SIG-M5 treated with dmso at 0.1 percent for 504 hours (cell line): ENCODE results near the gene KCNE3.
"Not testable (repeated sequence)": the region's sequence is repeated elsewhere in the genome, so short reads cannot be mapped to it uniquely, and the experiment has no call there.

Experiments
- DNase-seq: peaks from one replicate; lab custom pipeline; 2025; ENCODE audit not compliant: unreplicated experiment; lab: John Stamatoyannopoulos, UW

KCNE3 gene

DNA sequence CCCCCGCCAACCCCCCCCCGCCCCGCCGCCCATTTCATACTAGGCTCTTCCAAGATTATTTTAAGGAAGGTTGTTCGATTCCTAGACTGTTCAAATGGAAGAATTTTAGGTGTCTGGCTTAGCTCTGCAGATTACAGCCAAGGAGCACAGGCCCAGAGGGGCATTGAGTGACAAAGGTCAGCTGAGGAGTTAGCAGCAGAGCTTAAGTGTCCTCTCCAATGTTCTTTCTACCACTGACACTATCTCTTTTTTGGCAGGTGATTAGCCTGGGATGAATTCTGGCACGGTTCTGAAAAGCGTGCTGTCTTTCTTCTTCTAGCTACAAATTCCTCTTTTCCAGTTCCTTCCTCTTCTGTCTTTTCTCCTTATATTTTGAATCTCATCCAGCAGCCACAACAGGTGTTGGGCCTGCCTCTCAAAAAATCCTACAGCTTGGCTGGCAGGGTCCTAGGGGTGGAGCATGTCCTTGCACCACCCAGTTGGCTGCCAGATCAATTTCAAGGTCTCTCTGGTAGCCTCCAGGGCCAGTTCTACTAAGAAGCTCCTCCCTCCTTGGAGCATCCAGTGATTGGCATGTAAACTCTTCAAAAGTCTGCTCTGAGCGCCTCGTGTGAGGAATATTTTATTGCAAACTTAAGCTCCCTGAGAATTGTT lies 23.0 kb downstream of the KCNE3 start:
- DNase-seq = no peak

DNA sequence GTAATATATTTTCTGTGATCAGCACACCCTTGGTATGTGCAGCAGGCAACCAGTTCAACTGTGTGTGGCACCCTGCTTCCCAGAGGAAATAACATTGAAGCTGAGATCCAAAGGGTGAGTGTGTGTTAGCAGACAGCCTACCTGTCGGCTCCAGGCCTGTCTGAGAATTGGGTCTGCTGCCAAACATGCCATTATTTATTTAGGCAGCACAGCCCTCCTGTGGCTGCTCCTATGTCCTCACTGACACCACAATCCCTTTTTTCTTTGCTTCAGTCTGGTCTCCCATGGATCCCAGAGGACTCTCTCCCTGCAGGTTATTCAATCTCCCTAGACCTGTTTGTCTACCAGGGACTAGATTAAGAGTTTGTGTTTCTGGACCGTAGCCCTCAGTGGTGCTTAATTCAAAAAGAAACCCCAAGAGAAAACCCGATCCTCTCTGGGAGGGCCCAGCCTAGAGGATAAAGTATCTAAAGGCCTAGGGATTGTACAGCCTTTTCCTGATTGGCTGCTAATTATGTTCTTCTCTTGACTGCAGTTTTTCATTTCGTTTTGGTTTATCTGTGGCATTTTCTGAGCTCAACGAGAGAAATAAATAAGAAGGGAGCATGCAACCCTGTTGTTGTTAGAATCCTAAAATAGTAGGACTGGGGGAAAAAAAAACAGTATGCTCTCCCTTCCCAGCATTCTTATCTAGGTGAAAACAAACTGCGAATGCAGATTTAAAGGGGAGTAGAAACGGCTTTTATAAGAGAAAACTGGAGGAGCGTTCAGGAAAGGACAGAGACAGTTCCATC lies 24.1 kb downstream of the KCNE3 start:
- peak; percentile 30 for DNase-seq

DNA sequence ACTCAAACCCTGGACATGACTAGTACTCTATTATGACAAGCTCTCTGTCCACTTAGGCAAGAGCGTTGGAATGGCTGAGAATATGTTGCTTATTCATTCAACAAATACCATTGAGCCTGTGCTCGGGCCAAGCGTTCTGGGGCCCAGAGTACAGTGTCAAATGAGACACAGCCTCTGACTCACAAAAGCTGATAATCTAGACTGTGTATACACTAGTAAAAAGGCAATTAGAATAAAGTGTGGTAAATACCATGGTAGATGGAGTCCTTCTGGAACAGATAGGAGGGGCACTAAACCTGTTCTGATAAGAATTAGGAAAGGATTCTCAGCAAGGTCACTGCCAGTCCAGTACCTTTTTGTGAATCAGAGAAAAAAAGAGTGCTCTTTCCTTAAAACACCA lies 24.7 kb downstream of the KCNE3 start:
- no peak for DNase-seq

DNA sequence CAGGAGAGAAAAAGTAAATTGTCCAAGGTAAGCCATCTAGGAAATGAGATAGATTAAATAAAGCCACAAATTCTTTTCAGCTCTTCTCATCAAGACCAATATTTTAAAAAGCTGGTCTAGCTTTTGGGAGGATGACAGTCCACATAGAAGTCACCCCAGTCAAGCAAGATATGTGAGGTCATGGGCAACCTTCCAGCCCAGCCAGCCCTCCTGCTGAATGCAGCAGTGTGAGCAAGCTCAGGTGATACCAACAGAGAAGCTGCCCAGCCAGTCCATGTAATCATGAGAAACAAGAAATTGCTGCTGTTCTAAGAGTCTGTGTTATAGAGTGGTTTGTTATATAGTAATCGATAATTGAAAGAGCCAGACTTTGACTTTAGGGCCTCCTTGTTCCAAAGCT lies 28.7 kb downstream of the KCNE3 start:
- DNase-seq = no peak

DNA sequence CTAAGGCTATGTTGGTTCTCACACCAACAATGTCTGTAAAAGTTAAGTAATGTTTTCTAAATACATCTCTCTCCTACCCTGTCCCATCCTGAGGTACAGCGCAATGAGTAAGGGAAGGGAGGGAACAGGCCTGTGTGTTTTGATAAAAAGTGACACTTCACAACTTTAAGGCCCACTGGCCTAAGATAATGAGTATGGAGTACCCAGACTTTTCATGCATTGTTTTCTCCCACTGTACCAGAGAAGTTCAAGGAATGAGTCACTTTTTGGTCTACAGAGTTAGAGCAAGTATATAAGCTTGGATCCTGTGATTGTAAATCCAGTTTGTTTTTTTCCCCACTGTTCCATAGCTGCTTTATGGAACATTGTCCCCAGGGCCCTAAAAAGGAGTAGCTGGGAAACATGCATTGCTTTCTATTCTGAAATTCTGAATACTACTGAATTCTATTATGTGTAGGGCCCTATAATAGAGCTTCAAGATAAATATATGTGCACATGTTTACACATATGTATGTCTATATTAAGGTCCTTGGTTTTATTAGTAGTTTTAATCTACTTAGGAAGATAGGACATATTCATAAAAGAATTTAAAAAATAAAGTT lies 29.8 kb downstream of the KCNE3 start:
- DNase-seq = no peak

DNA sequence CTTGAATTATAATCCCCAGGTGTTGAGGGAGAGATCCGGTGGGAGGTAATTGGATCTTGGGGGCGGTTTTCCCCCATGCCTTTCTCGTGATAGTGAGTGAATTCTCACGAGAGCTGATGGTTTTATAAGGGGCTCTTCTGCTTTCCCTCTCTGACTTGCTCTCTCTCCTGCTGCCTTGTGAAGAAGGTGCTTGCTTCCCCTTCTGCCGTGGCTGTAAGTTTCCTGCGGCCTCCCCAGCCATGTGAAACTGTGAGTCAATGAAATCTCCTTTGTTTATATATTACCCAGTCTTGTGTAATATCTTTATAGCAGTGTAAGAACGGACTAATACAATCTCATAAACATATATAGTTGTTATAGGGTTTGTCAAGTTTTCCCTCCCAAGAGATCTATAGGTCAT lies 32.8 kb downstream of the KCNE3 start:
- DNase-seq = peak; percentile 44

DNA sequence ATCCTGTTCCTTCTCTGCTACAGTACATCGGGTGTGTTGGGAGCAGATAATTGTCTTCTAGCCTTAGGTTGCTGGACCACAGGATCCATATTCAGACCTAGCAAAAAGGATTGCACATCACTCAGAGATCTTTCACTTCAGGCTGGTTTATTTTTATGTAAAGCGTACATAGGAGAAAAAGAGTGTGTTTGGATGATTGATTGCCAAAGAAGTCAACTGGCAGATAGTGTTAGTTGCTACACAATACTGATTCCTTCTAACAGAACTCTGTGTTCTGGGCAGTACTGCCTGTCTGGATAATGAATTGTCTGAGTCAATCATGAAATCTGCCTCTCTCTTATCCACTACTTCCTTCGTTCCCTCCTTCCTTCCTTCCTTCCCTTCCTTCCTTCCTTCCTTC lies 38.1 kb downstream of the KCNE3 start:
- DNase-seq = no peak

DNA sequence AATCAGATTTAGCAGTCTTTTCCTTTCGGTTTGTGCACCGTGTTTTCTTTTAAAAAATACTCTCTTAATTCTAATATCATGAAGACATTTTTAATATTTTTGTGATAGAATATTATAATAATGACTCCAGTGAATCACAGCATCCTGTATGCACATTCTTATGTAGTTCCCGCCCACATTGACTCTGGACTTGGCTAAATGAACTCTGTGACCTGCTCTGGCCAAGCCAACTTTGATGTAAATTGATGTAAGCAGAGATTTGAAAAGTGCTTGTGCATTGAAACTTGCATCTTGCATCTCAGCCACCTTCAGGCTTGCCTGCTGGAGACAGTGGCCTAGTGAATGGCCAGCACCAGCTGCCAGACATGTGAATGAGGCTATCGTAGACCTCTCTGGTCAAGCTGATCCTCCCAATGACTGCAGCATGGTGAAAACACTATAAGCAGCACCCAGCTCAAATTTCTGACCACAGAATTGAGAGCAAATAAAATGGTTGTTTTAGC lies 39.9 kb downstream of the KCNE3 start:
- no peak for DNase-seq

DNA sequence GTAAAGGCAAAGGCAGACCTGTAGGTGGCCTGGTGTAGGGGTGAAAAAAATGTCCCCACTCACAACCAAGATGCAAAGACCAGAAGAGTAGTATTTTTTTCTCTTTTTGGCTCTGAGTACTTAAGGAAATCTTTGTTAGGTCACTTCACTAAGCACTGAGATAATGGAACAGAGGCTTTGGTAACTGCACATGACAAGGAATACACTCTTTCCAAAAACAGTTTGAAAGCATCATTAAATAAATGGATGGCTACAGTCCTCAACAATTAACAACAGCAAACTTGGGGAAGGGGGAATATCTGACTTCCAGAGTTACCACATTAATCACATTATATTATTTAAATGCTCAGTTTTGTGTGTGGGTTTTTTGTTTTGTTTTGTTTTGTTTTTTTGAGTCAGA lies 42.2 kb downstream of the KCNE3 start:
- no peak for DNase-seq

DNA sequence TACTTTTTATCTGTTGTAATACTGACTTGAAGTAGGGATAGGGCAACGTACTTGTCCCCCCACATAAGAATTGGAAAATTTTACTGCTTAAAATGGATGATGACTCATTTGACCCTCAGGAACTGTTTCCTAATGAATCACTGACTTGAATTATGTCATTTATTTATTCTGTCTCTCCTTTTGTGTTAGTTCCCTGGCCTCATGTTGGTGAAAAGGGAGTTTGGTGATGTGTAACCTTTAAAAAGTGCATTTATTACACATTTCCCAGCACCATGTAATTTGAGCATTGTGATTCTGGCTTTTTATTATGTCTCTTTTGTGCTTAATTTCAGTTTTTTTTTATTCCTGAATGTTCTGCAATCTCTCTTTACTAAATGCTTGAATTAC lies 48.8 kb downstream of the KCNE3 start:
- DNase-seq = peak; percentile 28

DNA sequence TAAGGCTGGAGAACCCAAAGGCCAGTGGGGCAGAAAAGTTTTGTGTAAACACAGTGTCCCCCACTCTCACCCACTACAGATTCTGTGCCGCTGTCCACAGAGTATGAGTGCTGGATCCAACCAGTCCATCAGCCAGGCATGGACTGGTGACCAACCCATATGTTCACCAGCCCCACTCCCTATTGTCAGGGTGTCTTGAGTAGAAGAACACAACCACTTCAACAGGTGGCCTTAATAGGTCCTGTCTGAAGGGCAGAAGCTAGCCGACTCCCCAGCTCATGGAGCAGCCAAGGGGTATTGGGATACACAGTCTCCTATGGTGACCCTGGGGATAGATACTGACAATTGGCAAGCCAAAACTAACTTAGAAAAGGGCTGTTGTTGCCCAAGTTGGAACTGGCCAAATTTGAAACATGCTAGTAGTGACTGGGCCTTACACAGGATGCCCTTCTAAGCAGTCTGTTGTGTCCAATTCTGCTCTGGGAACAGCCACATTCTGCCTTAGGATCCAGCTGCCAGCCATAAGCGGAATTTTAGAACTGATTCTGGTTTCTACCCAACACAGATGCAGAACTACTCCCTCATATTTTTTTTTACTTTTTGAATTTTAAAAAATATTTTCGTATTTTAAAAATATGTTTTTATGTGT lies 49.4 kb downstream of the KCNE3 start:
- DNase-seq = no peak

DNA sequence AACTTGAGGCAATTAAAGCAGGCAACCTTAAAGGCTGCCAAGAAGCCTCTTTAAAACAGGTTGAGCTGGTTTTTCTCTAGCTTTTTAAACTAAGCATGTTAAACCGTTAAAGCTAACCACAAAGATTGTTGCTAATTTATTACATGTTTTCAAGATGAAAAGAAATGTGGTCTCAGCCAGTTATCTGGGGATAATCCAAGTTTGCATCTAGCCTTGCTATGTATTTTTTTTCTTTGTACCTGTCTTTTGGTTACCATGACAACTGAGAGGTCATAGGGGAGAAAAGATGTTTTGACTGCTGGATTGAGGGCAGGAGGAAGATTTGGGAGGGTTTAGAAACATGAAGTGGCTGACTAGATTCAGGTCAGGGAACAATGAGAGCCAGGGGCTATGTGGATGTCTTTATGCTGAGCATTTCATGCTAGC lies 50.0 kb downstream of the KCNE3 start:
- DNase-seq = peak; percentile 51

DNA sequence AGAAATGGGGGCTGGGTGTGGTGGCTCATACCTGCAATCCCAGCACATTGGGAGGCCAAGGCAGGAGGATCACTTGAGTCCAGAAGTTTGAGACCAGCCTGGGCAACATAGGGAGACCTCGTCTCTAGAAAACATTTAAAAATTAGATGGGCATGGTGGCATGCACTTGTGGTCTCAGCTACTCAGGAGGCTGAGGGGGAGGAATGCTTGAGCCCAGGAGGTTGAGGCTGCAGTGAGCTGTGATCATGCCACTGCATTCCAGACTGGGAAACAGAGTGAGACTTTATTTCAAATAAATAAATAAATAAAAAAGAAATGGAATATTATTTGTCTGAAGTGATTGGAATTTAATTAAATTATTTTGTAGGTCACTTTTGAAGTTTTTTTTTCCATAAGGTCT lies 50.4 kb downstream of the KCNE3 start:
- DNase-seq = not testable (repeated sequence)

DNA sequence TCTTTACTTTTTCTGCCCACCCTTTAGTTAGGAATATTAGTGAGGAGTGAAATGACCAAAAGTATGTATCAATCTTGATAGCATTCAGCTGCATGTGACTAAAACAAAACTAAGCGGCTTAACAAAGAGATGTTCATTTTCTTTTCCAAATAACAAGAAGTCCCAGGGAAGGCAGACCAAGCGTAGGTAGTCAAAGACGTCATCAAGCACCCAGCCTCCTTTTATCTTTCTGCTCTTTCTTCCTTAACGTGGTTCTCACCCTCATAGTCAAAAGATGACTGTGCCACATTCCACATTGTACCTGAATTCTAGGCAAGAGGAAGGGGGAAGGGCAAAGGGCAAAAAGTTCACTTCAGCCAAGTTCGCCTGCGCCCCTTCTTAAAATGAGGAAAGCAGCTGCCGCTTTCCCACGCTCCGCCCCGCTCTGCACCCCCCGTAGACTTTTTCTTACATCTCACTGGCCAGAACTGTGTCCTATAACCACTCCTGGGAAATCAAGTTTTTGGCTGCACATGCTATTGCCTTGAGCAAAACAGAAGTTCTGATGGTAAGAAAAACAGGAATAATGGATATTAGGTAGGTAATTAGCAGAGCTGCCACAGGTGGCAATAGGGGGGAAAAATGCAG lies 54.5 kb downstream of the KCNE3 start:
- DNase-seq = no peak

DNA sequence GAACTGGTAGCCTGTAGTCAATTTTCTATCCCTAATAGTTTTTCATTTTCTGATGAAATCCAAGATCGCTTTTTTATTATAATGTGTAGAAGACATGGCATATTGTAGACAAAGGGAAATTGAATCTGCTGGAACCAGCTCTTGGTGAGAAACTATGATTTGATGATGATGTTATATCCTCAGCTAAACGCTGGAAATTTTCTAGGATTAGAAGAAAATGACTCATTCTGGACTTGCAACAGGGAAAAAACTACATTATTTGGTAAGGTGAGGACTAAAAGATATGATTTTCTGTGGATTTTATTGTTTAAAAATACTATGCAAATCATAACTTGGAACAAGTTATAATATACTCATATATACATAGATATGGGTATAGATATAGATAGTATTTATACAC lies 55.0 kb downstream of the KCNE3 start:
- no peak for DNase-seq

DNA sequence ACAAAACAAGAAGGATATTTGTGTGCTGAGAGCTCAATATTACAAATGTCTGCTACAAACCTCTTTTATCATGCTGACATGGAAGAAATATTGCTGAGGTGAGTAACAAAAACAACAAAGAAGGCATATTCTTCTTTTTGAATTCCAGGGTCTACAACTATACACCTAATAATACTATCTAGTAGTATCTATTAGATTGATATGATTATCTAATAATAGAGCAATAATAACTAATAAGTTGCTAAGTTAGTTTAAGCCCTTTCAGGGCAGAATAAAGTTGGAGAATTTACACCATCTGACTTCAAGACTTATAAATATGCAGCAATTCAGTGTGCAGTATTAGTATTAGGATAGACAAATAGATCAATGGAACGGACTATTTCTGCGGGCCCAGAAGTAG lies 57.7 kb downstream of the KCNE3 start:
- DNase-seq = no peak
